Measurements from ENCODE around the gene SHROOM1. TPM values are rescaled to one million over a fixed set of nuclear protein-coding genes. Genes with fewer than 3 reads are reported as not detected.
"Not testable (repeated sequence)": the region's sequence is repeated elsewhere in the genome, so short reads cannot be mapped to it uniquely, and the experiment has no call there.

SHROOM1 gene
- total RNA-seq, 1 donor from 2014 or later: 5.7 TPM

DNA sequence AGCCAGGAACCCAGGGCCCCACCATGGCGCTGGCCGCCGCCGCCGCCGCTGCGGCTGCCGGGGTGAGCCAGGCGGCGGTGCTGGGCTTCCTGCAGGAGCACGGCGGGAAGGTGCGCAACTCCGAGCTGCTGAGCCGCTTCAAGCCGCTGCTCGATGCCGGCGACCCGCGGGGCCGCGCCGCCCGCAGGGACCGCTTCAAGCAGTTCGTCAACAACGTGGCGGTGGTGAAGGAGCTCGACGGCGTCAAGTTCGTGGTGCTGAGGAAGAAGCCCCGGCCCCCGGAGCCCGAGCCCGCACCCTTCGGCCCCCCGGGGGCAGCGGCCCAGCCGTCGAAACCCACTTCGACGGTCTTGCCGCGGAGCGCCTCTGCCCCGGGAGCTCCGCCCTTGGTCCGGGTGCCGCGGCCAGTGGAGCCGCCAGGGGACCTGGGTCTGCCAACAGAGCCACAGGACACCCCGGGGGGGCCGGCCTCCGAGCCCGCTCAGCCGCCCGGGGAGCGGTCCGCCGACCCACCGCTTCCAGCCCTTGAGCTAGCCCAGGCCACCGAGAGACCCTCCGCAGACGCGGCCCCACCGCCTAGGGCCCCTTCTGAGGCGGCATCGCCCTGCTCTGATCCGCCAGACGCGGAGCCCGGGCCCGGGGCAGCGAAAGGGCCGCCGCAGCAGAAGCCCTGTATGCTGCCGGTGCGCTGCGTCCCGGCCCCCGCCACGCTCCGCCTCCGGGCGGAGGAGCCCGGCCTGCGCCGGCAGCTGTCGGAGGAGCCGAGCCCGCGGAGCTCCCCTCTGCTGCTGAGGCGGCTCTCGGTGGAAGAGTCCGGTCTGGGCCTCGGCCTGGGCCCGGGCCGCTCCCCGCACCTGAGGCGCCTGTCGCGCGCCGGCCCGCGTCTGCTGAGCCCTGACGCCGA is 16.6 kb downstream of the SHROOM1 start:
- DNase-seq: peak; percentile 48
- peak; percentile 83 for ATAC-seq
- intact Hi-C loops (cut with micrococcal nuclease): no loop called here

DNA sequence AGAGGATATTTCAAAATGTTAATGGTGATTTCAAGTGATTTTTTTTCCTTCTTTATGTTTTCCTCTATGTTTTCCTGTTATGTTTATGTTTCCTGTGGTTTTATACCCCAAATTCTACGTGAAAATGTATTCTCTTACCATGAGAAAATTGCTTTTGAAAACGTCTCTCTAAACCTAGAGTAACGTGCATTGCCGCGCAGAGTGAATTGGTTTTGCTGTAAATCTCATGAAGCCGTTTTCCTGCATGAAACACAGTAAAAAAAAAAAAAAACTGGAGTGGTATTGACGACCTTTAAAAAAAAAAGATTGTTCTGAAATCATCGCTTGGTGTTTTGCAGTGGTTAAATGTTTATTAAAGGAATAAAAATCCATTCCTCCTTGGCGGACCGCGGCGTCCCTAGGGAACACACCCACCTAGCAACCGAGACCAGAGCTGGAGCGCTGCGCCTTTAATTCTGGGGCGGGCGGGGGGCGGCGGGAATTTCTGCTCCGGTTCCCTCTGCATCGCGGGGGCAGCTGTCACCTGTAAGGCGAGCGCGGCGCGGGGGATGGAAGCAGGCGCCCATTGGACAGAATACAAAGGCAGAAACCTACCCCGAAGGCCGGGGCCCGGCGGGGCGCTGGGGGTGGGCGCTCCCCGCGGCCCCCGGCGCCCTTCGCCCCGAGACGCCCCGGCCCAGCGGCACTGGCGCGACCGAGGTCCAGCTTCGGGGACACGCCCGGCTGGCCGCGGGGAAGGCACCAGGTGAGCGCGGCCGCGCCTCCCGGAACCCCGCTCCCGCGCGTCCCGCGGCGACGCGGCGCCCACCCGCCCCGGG is 17.5 kb downstream of the SHROOM1 start, which contains the start of gene SOWAHA:
TSS of gene SOWAHA (plus strand) at position 522 of the 818 bp plus-strand sequence. CDS start 320 bp downstream, outside the sequence.
- DNase-seq: no peak
- intact Hi-C loops (cut with micrococcal nuclease): no loop called here

DNA sequence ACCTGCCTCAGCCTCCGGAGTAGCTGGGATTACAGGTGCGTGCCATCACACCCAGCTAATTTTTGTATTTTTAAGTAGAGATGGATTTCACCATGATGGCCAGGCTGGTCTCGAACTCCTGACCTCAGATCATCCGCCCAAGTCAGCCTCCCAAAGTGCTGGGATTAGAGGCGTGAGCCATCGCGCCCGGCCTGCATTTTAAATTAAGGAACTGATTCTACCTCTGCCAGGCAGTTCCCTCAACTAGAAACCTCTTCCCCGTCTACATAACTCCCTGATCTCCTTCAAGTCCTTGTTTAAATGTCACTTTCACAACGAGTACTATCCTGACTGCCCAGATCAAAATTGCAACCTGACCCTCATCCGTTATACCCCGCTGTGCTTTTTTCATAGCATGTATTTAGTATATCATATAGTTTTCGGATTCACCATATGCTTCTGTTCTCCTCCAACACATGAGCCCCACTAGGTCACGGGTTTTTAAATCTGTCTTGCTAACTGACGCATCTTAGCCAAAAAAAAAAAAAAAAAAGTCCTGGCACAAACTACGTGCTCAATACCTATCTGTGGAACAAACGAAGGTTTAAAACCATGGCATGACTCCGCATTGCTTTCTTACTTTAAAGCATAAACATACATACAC is 18.2 kb downstream of the SHROOM1 start:
- intact Hi-C loops (cut with micrococcal nuclease): no loop called here
- DNase-seq (no peak), ATAC-seq (no peak)

More for the DNA sequence above, 17.5 kb downstream of the SHROOM1 start, which contains the start of gene SOWAHA:
- no peak for ATAC-seq

- intact Hi-C loops (cut with micrococcal nuclease): no loop called here
- DNase-seq (no peak), ATAC-seq (no peak)
Observed at GRCh38 chr5:132810605-132811004, 19.8 kb downstream of the SHROOM1 start.

GRCh38 chr5:132808866-132809265 is 21.6 kb downstream of the SHROOM1 start:
- intact Hi-C loops (cut with micrococcal nuclease): no loop called here
- ATAC-seq (no peak), DNase-seq (no peak)

DNA sequence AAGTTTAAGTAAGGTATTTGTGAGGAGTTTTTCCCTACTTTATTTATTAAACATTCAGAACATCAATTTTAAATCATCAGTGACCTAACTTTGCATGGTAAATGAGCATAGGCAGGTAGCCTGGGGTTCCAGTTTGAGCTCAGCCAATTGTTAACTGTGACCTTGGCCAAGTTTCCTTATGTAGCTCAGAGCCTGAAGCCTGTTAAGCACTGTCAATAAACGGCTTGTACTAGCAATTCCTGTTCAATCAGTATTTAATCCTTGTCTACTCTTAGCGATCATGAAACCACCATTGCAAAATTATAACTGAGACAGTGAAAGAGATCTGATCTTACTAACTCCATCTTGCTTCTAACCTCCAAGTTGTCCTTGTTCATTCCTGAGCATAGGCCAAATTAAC is 22.0 kb downstream of the SHROOM1 start:
- intact Hi-C loops (cut with micrococcal nuclease): no loop called here
- ATAC-seq (no peak), DNase-seq (no peak)

DNA sequence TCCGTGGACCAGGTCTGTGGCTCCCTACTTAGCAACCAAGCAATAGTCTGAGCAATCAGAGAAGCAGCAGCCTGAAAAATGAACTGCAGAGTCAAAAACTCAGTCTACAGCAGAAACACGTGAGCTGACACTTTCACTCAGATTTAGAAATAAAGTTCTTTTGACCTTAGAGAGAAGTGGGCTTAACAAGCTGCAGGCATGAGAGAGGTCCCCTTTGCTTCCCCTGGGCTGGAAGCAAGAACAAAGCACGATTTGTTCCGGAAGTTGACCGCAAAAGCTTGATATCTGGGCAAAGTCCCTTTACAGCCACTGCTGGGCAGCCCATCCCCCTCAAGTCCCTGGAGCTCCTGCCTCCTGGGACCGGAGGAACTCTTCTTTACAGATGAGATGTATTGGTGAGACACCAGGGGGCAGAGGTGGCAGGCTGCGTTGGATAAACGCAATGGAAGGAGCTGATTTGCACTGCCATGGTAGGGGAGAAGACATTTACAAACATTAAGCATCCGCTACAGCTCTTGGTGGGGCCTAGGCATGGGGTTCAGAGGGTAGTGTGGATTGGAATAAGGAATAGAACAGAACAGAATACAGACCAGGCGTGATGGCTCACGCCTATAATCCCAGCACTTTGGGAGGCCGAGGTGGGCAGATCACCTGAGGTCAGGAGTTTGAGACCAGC is 23.1 kb downstream of the SHROOM1 start:
- DNase-seq: no peak
- ATAC-seq: no peak
- intact Hi-C loops (cut with micrococcal nuclease): no loop called here

- DNase-seq; intact Hi-C loops (cut with micrococcal nuclease); ATAC-seq: not testable (repeated sequence)
Observed at GRCh38 chr5:132806804-132807162, 23.7 kb downstream of the SHROOM1 start.

DNA sequence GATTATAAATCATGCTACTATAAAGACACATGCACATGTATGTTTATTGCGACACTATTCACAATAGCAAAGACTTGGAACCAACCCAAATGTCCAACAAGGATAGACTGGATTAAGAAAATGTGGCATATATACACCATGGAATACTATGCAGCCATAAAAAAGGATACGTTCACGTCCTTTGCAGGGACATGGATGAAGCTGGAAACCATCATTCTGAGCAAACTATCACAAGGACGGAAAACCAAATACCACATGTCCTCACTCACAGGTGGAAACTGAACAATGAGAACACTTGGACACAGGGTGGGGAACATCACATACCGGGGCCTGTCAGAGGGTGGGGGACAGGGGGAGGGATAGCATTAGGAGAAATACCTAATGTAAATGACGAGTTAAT is 24.6 kb downstream of the SHROOM1 start:
- intact Hi-C loops (cut with micrococcal nuclease); DNase-seq; ATAC-seq: not testable (repeated sequence)

DNA sequence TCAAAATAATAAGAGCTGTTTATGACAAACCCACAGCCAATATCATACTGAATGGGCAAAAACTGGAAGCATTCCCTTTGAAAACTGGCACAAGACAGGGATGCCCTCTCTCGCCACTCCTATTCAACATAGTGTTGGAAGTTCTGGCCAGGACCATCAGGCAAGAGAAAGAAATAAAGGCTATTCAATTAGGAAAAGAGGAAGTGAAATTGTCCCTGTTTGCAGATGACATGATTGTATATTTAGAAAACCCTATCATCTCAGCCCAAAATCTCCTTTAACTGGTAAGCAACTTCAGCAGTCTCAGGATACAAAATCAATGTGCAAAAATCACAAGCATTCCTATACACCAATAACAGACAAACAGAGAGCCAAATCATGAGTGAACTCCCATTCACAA is 26.2 kb downstream of the SHROOM1 start:
- intact Hi-C loops (cut with micrococcal nuclease); DNase-seq; ATAC-seq: not testable (repeated sequence)

DNA sequence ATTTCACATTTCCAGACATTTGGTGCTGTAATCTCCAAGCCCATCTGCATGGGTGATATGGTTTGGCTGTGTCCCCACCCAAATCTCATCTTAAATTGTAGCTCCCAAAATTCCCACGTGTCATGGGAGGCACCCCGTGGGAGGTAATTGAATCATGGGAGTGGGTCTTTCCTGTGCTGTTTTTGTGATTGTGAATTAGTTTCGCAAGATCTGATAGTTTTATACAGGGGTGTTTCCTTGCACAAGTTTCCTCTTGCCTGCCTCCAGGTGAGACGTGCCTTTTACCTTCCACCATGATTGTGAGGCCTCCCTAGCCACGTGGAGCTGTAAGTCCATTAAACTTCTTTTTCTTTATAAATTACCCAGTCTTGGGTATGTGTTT is 27.8 kb downstream of the SHROOM1 start:
- intact Hi-C loops (cut with micrococcal nuclease); ATAC-seq; DNase-seq: not testable (repeated sequence)

DNA sequence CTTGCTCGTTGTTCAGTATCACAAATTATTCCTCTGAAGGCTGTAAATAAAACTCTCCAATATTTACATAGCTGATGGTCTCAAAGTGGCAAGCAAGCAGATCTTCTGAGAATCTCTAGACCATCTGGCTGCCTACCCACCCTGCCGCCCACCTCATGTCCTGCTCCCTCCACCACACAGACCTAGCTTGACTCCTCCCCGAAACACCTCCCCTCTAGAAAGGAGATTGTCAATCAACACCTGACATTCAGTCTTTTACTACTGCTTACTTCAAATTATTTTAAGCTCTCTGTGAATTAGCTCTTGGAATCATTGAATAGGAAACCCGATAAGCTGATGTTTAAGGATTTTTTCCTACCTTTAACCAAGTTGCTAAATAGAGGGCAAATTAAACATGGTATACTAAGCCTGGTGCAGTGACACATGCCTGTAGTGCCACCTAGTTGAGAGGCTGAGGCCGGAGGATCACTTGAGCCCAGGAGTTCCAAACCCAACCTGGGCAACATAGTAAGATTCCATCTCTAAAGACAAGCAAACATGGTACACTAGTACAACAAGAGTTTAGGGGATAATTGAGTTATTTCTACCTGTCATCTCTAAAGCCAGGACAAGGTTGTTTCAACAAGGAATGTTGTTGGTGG is 28.3 kb downstream of the SHROOM1 start:
- DNase-seq (no peak), ATAC-seq (no peak)
- intact Hi-C loops (cut with micrococcal nuclease): no loop called here

DNA sequence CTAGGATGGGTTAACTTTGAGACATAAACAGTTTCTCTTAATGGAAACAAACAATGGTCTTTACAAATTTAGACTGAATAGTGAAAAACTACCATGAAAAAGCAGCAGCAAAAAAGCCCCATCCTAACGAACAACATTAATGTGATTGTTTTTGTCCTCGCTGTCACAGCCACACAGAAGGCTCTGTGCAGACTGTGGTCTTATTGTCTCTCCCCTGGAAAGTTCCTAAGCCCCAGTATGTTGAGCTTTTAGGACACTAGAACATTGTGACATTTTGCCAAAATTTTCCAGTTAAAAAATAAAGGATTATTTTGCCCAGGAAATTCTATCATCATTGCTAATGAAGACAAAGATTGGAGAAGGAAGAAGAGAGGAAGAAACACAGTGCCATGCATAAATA is 29.9 kb downstream of the SHROOM1 start:
- intact Hi-C loops (cut with micrococcal nuclease): no loop called here
- DNase-seq: no peak
- ATAC-seq: no peak

DNA sequence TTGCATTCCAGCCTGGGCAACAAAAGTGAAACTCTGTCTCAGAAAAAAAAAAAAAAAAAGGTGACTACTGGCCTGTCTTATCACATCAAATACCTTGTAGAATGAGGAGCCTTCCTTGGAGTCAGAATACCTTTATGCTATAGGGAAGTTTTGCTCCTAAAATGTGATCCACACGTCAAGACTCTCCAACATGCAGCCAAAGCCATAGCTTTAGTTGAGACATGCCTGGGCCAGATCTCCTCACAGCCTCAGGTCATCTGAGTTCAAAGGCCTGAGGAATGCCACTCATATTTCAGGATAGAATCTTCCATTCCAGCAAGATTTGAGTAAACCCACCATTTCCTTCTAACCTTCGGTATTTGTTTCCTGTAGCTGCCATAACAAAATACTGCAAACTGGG is 31.1 kb downstream of the SHROOM1 start:
- ATAC-seq (no peak), DNase-seq (no peak)
- intact Hi-C loops (cut with micrococcal nuclease): no loop called here

DNA sequence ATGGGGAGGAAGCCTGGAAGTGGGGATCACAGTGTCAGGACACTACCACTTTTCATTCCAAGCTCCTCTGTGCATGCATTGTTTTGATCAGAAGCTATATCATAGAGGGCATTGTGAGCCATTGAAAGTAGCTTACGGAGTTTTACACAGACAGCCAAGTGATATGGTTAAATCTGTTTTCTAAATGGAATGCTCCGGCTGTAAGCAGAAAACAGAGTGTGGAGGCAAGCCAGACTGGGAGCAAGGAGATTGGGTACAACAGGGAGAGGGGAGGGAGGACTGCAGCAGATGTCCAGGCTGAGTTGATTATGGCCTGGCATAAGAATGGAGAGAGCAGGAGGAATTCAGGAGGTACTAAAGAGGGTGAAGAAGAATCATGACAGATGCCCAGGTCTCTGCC is 32.8 kb downstream of the SHROOM1 start:
- intact Hi-C loops (cut with micrococcal nuclease): no loop called here
- ATAC-seq (peak; percentile 45), DNase-seq (no peak)

GRCh38 chr5:132791026-132791425 is 39.4 kb downstream of the SHROOM1 start:
- intact Hi-C loops (cut with micrococcal nuclease): no loop called here

GRCh38 chr5:132790201-132790865 is 40.1 kb downstream of the SHROOM1 start:
- ATAC-seq: peak; percentile 64
- peak; percentile 47 for DNase-seq
- intact Hi-C loops (cut with micrococcal nuclease): no loop called here

More at GRCh38 chr5:132791026-132791425, 39.4 kb downstream of the SHROOM1 start:
- no peak for DNase-seq
- no peak for ATAC-seq

Measured in left ventricle myocardium superior (tissue), 1 donor.